Chondrocyte (in vitro differentiated cells): Measurements from ENCODE around the gene SLC35E2B. TPM values are rescaled to one million over a fixed set of nuclear protein-coding genes. Genes with fewer than 3 reads are reported as not detected.

Experiments
- DNase-seq: peaks from one replicate; pipeline ENCODE4 v3.0.0; 2021; ENCODE audit warnings: mixed read lengths, low spot score
- H3K27ac Mint-ChIP-seq: one replicate; pipeline ENCODE4 v1.8.0; 2021; ENCODE audit warnings: mild to moderate bottlenecking, moderate library complexity, mixed read lengths; ENCODE audit not compliant: unreplicated experiment
- H3K27me3 Mint-ChIP-seq: 2 replicates; pipeline ENCODE4 v1.8.0; 2021; ENCODE audit warnings: low read depth, mixed read lengths
- H3K36me3 Mint-ChIP-seq: 2 replicates; pipeline ENCODE4 v1.8.0; 2021; ENCODE audit warnings: low read depth, mixed read lengths
- H3K4me1 Mint-ChIP-seq: 2 replicates; pipeline ENCODE4 v1.8.0; 2021; ENCODE audit warnings: low read depth, mild to moderate bottlenecking, mixed read lengths
- H3K4me3 Mint-ChIP-seq: one replicate; pipeline ENCODE4 v1.8.0; 2021; ENCODE audit warnings: mild to moderate bottlenecking, moderate library complexity, mixed read lengths; ENCODE audit not compliant: unreplicated experiment
- H3K9me3 Mint-ChIP-seq: 2 replicates; pipeline ENCODE4 v1.8.0; 2021; ENCODE audit warnings: low read depth, mixed read lengths
- CTCF ChIP-seq: fragments of 200-600 bp; sonication (generic); IDR thresholded peaks from 2 replicates; pipeline ENCODE4 v1.5.0; 2021; ENCODE audit warnings: antibody characterized with exemption, mild to moderate bottlenecking, moderate library complexity
- total RNA-seq: library from RNA; stranded (reverse); gene quantifications from 3 replicates; pipeline ENCODE4 v1.2.1, GENCODE V29; 2021

SLC35E2B gene
- total RNA-seq, 1 donor from 2014 or later = 51.6 TPM

- H3K4me3 Mint-ChIP-seq = no peak overlapping the region
- TF ChIP-seq CTCF = no peak
- peaks cover 30% of the 10 kb centered on the region for H3K4me1 Mint-ChIP-seq
- no peaks in the 10 kb centered on the region for H3K9me3 Mint-ChIP-seq
- peak overlapping the region; percentile 99 for H3K27ac Mint-ChIP-seq
- H3K36me3 Mint-ChIP-seq = peaks cover 1% of the 10 kb centered on the region
- H3K27me3 Mint-ChIP-seq = no peaks in the 10 kb centered on the region
- DNase-seq = no peak
Measured at GRCh38 chr1:1687846-1688245, 4.7 kb downstream of the SLC35E2B start.

GRCh38 chr1:1684031-1684681, 8.4 kb downstream of the SLC35E2B start:
- TF ChIP-seq CTCF = no peak
- peak overlapping the region; percentile 49 for H3K27ac Mint-ChIP-seq
- peaks cover 43% of the 10 kb centered on the region for H3K4me1 Mint-ChIP-seq
- no peaks in the 10 kb centered on the region for H3K9me3 Mint-ChIP-seq
- no peaks in the 10 kb centered on the region for H3K27me3 Mint-ChIP-seq
- peaks cover 2% of the 10 kb centered on the region for H3K36me3 Mint-ChIP-seq
- no peak overlapping the region for H3K4me3 Mint-ChIP-seq
- DNase-seq = no peak

GRCh38 chr1:1683104-1683905, 9.3 kb downstream of the SLC35E2B start:
- Mint-ChIP-seq H3K27me3 (no peaks in the 10 kb centered on the region), H3K36me3 (peaks cover 2% of the 10 kb centered on the region), H3K4me1 (peaks cover 48% of the 10 kb centered on the region), H3K4me3 (no peak overlapping the region), H3K27ac (peak overlapping the region; percentile 49), H3K9me3 (no peaks in the 10 kb centered on the region)
- TF ChIP-seq CTCF = no peak
- peak; percentile 73 for DNase-seq

GRCh38 chr1:1680912-1681273, 11.7 kb downstream of the SLC35E2B start:
- no peak overlapping the region for H3K4me3 Mint-ChIP-seq
- DNase-seq = peak; percentile 54
- peaks cover 2% of the 10 kb centered on the region for H3K36me3 Mint-ChIP-seq
- H3K4me1 Mint-ChIP-seq = peaks cover 35% of the 10 kb centered on the region
- H3K27ac Mint-ChIP-seq = peak overlapping the region; percentile 86
- no peaks in the 10 kb centered on the region for H3K9me3 Mint-ChIP-seq
- no peaks in the 10 kb centered on the region for H3K27me3 Mint-ChIP-seq
- no peak for TF ChIP-seq CTCF

GRCh38 chr1:1680031-1680911, 12.3 kb downstream of the SLC35E2B start:
- Mint-ChIP-seq H3K4me1 (peaks cover 30% of the 10 kb centered on the region), H3K36me3 (peaks cover 2% of the 10 kb centered on the region), H3K27ac (peak overlapping the region; percentile 86), H3K27me3 (no peaks in the 10 kb centered on the region), H3K9me3 (no peaks in the 10 kb centered on the region), H3K4me3 (no peak overlapping the region)
- no peak for TF ChIP-seq CTCF
- DNase-seq = peak; percentile 88
